CD14-positive monocyte (primary cell): ENCODE measurements around the gene ITGA11. TPM values are rescaled to one million over a fixed set of nuclear protein-coding genes. Genes with fewer than 3 reads are reported as not detected.

Experiments
- DNase-seq, 3 donors: peaks; one replicate each; pipeline ENCODE4 v3.0.0-alpha.2; 2011 to 2022
- H2AFZ ChIP-seq: 2 replicates; pipeline ENCODE4 v1.6.0; 2012; ENCODE audit warnings: mild to moderate bottlenecking, low read depth, low read length, inconsistent platforms; ENCODE audit not compliant: insufficient read depth, poor library complexity, severe bottlenecking
- H3K27ac ChIP-seq, 2 donors: 1 replicate in 1 of 2; 2 replicates in 1 of 2; pipeline ENCODE4 v1.5.1; 2012 to 2013; ENCODE audit warnings: low read length in 2 of 2, control low read depth in 1 of 2, inconsistent platforms in 1 of 2, low read depth in 1 of 2, mild to moderate bottlenecking in 1 of 2
- H3K27me3 ChIP-seq, 2 donors: one replicate each; pipeline versions ENCODE4 v1.6.0 to v1.6.1; 2011 to 2013; ENCODE audit warnings: low read length in 2 of 2; ENCODE audit not compliant: control insufficient read depth in 2 of 2, insufficient read depth in 2 of 2
- H3K36me3 ChIP-seq, 2 donors: replicated peaks in 1 of 2; 1 replicate in 1 of 2; 2 replicates in 1 of 2; pipeline versions ENCODE4 v1.5.1 to v1.6.1; 2012 to 2013; ENCODE audit warnings: low read length in 2 of 2, control low read depth in 1 of 2, inconsistent platforms in 1 of 2, mild to moderate bottlenecking in 1 of 2; ENCODE audit not compliant: insufficient read depth in 2 of 2, control insufficient read depth in 1 of 2
- H3K4me1 ChIP-seq, 2 donors: 1 replicate in 1 of 2; 2 replicates in 1 of 2; pipeline versions ENCODE4 v1.5.1 to v1.6.1; 2012 to 2013; ENCODE audit warnings: low read length in 2 of 2, control low read depth in 1 of 2, inconsistent platforms in 1 of 2, mild to moderate bottlenecking in 1 of 2, moderate library complexity in 1 of 2; ENCODE audit not compliant: insufficient read depth in 2 of 2, control insufficient read depth in 1 of 2
- H3K4me2 ChIP-seq: replicated peaks from 2 replicates; pipeline ENCODE3; 2012; ENCODE audit warnings: low read length, moderate library complexity, mild to moderate bottlenecking; ENCODE audit not compliant: poor library complexity, severe bottlenecking; ENCODE audit errors: extremely low read depth
- H3K4me3 ChIP-seq, 3 experiments: fragments of 200-600 bp in 1 of 3; sonication (generic) in 1 of 3; replicated peaks in 1 of 3; 1 replicate in 2 of 3; 2 replicates in 1 of 3; pipeline ENCODE4 v1.5.1; 2011 to 2013; ENCODE audit warnings: low read length in 3 of 3, mild to moderate bottlenecking in 3 of 3, control low read depth in 2 of 3, low read depth in 2 of 3, inconsistent platforms in 1 of 3, moderate library complexity in 1 of 3
- H3K79me2 ChIP-seq: 2 replicates; pipeline ENCODE4 v1.6.0; 2012; ENCODE audit warnings: mild to moderate bottlenecking, control low read depth, inconsistent platforms, low read length, moderate library complexity; ENCODE audit not compliant: insufficient read depth
- H3K9ac ChIP-seq: 2 replicates; pipeline ENCODE4 v1.6.0; 2017; ENCODE audit warnings: low read length, mild to moderate bottlenecking; ENCODE audit not compliant: insufficient read depth, poor library complexity, severe bottlenecking
- H3K9me3 ChIP-seq, 2 donors: replicated peaks in 1 of 2; 1 replicate in 1 of 2; 2 replicates in 1 of 2; pipeline versions ENCODE4 v1.5.1 to v1.6.1; 2012 to 2013; ENCODE audit warnings: low read length in 2 of 2, control low read depth in 1 of 2; ENCODE audit not compliant: control insufficient read depth in 1 of 2, insufficient read depth in 1 of 2
- H4K20me1 ChIP-seq: 2 replicates; pipeline ENCODE4 v1.6.0; 2012; ENCODE audit warnings: mild to moderate bottlenecking, low read length, control low read depth, moderate library complexity; ENCODE audit not compliant: insufficient read depth
- H3K27ac Mint-ChIP-seq, 7 donors: one replicate each; pipeline ENCODE4 v1.8.0; 2020; ENCODE audit warnings: mild to moderate bottlenecking in 7 of 7, mixed read lengths in 7 of 7, moderate library complexity in 6 of 7, inconsistent platforms in 2 of 7
- H3K27me3 Mint-ChIP-seq, 3 donors: one replicate each; pipeline ENCODE4 v1.8.0; 2021 to 2022; ENCODE audit warnings: low read depth in 3 of 3, mild to moderate bottlenecking in 3 of 3, mixed read lengths in 3 of 3, moderate library complexity in 3 of 3, inconsistent platforms in 1 of 3
- H3K36me3 Mint-ChIP-seq, 2 donors: one replicate each; pipeline ENCODE4 v1.8.0; 2020; ENCODE audit warnings: mixed read lengths in 2 of 2, inconsistent platforms in 1 of 2, mild to moderate bottlenecking in 1 of 2
- H3K4me1 Mint-ChIP-seq: one replicate; pipeline ENCODE4 v1.8.0; 2020; ENCODE audit warnings: mild to moderate bottlenecking, mixed read lengths
- H3K4me3 Mint-ChIP-seq, 2 donors: one replicate each; pipeline ENCODE4 v1.8.0; 2020; ENCODE audit warnings: mild to moderate bottlenecking in 2 of 2, mixed read lengths in 2 of 2, moderate library complexity in 1 of 2
- H3K9me3 Mint-ChIP-seq, 7 donors: one replicate each; pipeline ENCODE4 v1.8.0; 2020 to 2022; ENCODE audit warnings: mixed read lengths in 7 of 7, mild to moderate bottlenecking in 6 of 7, moderate library complexity in 6 of 7, inconsistent platforms in 2 of 7
- WGBS: methylation state at CpG from one replicate; pipeline ENCODE4 v1.1.5; 2013; ENCODE audit warnings: missing lambda C conversion rate; ENCODE audit not compliant: insufficient coverage; 5-methylcytosine and 5-hydroxymethylcytosine counted together
- intact Hi-C, 2 donors: fragments of 100-400 bp; cut with micrococcal nuclease; formaldehyde crosslinking; loops; one replicate each; pipeline versions ENCODE4 v1.15.0 to v1.15.1; 2023
- polyA plus RNA-seq, 3 donors: library from polyadenylated mRNA; depleted of rRNA in 1 of 3; unstranded in 2 of 3; stranded (reverse) in 1 of 3; fragments of 300-500 nt in 2 of 3; fragments of >200 nt in 1 of 3; fragmentation: Illumina TruSeq in 2 of 3; gene quantifications; 1 replicate in 2 of 3; 2 replicates in 1 of 3; pipeline ENCODE4 v1.2.3, GENCODE V29; 2012 to 2021
- TF ChIP-seq, protein P1 (sequence below): fragments of 200-600 bp; IDR thresholded peaks from one replicate; pipeline ENCODE4 v1.8.0; 2022; ENCODE audit warnings: antibody characterized with exemption, mild to moderate bottlenecking

The ITGA11 gene
- polyA plus RNA-seq, 3 donors, result under 0.01 to 0.01 TPM; not detected in 1

DNA sequence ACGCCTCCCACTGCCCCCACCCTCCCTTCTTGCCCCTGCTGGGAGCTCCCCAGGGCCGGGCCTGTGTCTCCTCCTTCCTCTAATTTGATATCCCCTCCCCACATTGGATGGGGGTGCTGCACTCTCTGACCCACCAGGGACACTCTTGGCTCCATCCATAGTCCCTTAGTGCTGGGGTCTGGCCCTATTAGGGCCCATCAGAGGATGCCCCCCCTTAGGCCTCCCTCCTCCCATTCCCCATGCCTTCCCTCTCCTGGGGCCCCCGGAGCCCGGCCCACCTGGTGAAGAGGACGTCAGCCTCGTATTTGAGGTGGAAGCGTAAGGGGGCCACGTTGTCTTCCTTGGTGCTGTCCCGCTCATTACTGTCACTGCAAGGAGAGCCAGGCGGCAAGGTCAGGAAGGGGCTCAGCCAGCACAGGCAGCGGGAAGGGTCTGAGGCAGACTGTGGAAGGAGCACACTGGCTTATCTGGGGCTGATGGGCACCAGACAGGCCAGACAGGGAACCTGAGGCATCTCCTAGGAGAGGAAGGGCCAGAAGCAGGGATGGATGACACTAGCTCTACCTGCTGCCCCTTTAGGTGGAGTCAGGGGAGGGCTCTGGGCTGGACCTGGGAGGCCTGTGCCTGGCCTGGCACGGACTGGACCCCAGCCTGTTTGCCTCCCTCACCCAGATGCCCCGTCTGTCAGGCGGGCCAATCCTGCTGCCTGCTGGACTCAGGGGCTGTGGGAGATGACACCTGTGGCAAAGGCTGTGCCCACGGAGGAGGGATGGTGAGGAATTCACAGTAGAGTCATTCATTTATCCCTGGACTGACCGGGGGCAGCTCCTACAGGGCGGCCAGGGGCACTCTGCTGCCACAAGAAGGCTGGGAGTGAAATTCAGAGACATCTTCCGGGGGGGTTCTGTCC lies 118.2 kb downstream of the ITGA11 start:
- no peaks in the 10 kb centered on the region for H3K79me2 ChIP-seq
- H3K9me3 ChIP-seq, result no peaks in the 10 kb centered on the region
- H3K4me3 ChIP-seq, result no peak overlapping the region
- H3K9ac ChIP-seq, result no peak overlapping the region
- H3K27ac ChIP-seq, result no peak overlapping the region
- H3K27me3 Mint-ChIP-seq, result peaks cover 0 to 1% (median 0%) of the 10 kb centered on the region in 3 donors
- H3K4me3 Mint-ChIP-seq, result no peak overlapping the region
- whole genome bisulfite sequencing, result 89% methylated on average over 14 of the region's 18 CpGs
- H3K27ac Mint-ChIP-seq, result no peak overlapping the region
- no peaks in the 10 kb centered on the region for H3K36me3 ChIP-seq
- H2AFZ ChIP-seq, result no peak overlapping the region
- no peaks in the 10 kb centered on the region for H3K36me3 Mint-ChIP-seq
- no peak for DNase-seq
- intact Hi-C loops, result no loop called here
- no peak overlapping the region for H3K4me2 ChIP-seq
- H3K4me1 ChIP-seq, result no peaks in the 10 kb centered on the region
- H4K20me1 ChIP-seq, result no peaks in the 10 kb centered on the region
- H3K9me3 Mint-ChIP-seq, result no peaks in the 10 kb centered on the region
- TF ChIP-seq, protein P1, sequence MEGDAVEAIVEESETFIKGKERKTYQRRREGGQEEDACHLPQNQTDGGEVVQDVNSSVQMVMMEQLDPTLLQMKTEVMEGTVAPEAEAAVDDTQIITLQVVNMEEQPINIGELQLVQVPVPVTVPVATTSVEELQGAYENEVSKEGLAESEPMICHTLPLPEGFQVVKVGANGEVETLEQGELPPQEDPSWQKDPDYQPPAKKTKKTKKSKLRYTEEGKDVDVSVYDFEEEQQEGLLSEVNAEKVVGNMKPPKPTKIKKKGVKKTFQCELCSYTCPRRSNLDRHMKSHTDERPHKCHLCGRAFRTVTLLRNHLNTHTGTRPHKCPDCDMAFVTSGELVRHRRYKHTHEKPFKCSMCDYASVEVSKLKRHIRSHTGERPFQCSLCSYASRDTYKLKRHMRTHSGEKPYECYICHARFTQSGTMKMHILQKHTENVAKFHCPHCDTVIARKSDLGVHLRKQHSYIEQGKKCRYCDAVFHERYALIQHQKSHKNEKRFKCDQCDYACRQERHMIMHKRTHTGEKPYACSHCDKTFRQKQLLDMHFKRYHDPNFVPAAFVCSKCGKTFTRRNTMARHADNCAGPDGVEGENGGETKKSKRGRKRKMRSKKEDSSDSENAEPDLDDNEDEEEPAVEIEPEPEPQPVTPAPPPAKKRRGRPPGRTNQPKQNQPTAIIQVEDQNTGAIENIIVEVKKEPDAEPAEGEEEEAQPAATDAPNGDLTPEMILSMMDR, result no peak
- no peaks in the 10 kb centered on the region for H3K27me3 ChIP-seq
- H3K4me1 Mint-ChIP-seq, result peaks cover 7% of the 10 kb centered on the region

DNA sequence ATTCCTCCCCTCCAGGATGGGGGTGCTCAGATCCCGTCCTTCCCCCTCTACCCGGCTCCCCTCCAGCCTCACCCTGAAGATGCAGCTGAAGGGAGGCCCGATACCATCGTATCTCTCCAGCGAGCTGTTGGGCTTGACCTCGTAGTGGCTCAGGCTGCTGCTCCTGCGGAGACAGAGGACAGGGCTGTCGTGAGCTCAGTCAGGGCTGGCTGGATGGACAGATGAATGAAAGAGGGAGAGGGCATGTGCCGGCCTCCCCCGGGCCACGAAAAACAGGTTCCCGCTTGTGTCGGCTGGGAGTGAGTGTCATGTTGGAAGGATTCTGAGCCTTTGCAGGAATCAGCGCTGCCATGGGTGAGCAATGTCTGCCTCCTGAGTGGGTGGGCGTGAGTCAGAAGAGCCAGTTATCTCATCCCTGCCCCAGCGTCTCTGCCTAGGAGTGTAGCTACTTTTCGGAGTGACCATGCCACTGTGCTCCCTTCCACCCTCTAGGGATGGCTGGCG lies 119.2 kb downstream of the ITGA11 start:
- Histone ChIP-seq H3K27ac (no peak overlapping the region), H3K9ac (no peak overlapping the region), H3K79me2 (no peaks in the 10 kb centered on the region), H4K20me1 (no peaks in the 10 kb centered on the region), H3K4me3 (no peak overlapping the region), H3K36me3 (no peaks in the 10 kb centered on the region), H3K4me1 (no peaks in the 10 kb centered on the region), H2AFZ (no peak overlapping the region), H3K4me2 (no peak overlapping the region), H3K9me3 (no peaks in the 10 kb centered on the region), H3K27me3 (no peaks in the 10 kb centered on the region)
- WGBS, result 94% methylated on average over 12 of the region's 18 CpGs
- H3K9me3 Mint-ChIP-seq, result no peaks in the 10 kb centered on the region
- H3K27ac Mint-ChIP-seq, result peak overlapping the region in 1 of 7 donors; percentile 54
- no peak overlapping the region for H3K4me3 Mint-ChIP-seq
- DNase-seq, result no peak
- H3K36me3 Mint-ChIP-seq, result no peaks in the 10 kb centered on the region
- TF ChIP-seq, protein P1, result no peak
- peaks cover 7% of the 10 kb centered on the region for H3K4me1 Mint-ChIP-seq
- H3K27me3 Mint-ChIP-seq, result peaks cover 0 to 2% (median 1%) of the 10 kb centered on the region in 3 donors
- intact Hi-C loops, result no loop called here
